ELF-1 (cell line): Measurements from ENCODE around the gene HIC1.

Experiments used
- DNase-seq: peaks from one replicate; pipeline ENCODE4 v3.0.0-alpha.2; 2016; ENCODE audit warnings: low read depth, low spot score

The HIC1 gene

DNA sequence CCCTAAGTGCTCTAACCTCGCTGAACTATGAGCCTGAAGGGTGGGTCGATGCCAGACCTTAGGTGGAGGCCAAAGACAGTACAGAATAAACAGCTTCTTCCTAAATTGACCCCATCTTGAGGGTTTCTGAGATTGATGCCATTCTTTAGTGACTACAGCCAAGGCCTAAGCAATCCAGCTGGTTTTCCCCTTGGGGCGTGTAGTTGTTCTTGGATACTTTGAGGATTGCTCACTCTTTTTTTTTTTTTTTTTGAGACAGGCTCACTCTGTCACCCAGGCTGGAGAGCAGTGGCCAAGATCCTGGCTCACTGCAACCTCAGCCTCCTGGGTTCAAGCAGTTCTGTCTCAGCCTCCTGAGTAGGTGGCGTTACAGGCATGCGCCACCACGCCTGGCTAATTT is 11.1 kb upstream of the HIC1 start:
- no peak for DNase-seq

DNA sequence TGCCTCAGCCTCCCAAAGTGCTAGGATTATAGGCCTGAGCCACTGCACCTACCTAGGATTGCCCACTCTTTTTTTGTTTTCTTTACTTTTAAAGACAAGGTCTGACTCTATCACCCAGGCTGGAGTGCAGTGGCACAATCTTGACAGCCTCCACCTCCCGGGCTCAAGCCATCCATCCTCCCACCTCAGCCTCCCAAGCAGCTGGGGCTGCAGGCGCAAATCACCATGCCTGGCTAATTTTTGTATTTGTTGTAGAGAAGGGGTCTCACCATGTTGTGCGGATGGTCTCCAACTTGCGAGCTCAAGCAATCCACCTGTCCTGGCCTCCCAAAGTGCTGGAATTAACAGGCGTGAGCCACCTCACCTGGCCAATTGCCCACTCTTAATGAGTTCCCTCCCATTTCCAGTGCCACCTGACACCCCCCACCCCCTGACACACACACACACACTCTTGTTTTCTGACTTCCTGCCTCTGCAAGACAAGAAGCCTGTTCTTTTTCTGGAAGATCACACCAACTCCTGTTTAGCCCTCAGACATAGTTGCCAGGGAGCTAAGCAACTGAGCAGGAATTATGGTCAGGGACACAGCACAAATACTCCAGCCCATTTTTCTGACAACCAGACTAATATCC is 10.5 kb upstream of the HIC1 start:
- DNase-seq = no peak

DNA sequence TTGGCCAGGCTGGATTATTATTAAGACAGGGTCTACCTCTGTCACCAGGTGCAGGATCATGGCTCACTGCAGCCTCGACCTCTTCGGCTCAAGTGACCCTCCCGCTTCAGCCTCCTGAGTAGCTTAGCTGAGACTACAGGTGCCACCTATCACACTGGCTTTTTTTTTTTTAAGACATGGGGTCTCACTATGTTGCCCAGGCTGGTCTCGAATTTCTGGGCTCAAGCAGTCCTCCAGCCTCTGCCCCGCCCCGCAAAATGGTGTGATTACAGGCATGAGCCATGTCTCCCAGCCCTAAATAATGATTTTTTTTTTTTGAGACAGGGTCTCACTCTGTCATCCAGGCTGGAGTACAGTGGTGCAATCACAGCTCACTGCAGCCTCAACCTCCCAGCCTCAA is 7.3 kb upstream of the HIC1 start:
- no peak for DNase-seq

DNA sequence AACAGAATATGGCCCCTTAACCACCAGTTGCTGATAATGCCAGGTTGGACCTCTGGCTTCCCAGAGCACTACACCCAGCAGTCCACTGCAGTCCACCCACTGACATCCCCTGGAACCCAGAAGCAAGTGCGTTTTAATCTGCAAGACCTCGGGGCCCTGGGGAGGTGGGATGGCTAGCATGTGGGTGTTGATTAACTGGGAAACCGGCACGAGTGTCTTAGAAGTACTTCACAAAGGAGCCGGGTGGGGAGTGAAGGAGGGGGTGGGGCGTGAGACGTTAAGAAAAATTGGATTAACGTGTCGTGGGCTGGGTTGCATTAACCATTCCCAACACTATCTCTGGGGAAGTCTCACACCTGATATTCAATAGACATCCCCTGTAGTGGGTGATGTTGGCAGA is 6.1 kb upstream of the HIC1 start:
- no peak for DNase-seq

DNA sequence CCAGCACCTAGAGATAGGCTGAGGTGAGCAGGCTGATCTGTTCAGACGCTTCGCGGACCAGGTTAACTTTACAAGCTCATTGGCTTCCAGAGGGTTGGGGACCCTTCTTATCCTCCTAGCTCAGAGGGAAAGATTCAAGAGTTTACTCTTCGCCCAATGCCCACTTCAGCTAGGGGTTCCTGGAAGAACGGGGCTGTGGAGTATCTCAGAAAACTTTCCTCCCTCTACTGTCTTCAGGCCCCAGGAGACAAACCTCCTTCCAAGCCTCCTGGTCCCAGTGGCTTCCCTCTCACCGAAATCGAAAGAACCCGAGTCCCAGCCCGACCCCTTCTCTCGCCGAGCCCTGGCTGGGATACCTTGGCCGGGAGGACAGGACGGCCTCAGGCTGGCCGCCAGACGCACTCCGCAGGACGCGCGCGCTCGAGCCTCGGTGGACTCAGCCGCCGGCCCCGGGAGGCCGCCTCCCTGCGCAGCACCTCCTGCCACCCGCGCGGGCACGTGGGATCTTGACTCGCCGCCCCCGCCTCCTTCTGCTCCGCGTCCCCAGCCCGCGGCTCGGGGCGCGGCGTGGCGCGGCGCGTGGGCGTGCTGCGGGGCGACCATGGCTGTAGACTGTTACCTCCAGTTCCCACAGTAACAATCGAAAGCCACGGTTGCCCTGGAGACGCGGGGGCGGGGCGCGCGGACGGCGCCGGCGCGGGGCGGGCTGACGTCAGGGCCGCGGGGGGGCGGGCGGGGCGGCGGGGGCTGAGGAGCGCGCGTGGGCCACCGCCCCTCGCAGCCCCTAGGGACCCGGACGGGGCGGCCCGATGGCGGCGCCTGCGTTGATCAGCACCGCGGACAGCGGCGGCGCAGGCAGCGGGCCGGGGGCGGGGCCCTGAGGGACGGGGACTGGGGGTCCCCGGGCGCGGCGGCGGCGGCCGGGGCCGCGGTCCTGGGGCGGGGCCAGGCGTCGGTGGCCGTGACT is 5.3 kb upstream of the HIC1 start:
- DNase-seq = peak; percentile 63

DNA sequence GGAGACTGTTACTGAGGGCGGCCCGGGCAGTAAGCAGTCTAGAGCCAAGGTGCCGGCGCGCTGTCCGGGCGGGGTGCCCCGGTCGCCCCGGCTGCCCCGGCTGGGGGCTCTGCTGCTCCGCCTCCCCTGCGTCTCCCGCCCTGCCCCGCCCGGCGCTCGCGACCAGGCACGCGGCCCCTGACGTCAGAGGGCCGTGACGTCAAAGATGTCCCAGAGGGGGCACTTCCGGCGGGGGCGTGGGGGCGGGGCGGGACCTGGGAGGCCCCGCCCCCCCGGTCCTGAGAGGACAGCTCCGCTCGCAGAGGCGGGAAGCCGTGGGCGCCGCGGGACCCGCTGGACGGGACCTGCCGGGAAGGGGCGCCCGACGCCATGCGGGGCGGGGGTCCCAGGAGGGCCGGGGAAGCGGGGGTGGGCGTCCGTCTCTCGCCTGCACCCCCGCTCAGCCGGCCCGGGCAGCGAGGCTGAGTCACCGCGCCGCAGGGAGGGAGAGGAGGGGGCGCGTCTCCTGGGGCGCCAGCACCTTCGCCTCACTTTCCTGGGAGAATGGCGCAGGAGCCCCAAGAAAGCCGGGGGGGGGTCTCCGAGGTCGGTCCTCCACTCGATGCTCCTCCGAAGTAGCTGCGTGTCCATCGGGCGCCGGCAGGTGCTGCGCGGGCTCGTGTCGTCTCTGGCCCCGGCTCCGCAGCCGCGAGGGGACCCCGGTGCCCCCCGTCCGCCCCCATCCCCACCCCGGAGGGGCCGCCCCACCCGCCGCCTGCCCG is 4.4 kb upstream of the HIC1 start:
- DNase-seq = no peak

DNA sequence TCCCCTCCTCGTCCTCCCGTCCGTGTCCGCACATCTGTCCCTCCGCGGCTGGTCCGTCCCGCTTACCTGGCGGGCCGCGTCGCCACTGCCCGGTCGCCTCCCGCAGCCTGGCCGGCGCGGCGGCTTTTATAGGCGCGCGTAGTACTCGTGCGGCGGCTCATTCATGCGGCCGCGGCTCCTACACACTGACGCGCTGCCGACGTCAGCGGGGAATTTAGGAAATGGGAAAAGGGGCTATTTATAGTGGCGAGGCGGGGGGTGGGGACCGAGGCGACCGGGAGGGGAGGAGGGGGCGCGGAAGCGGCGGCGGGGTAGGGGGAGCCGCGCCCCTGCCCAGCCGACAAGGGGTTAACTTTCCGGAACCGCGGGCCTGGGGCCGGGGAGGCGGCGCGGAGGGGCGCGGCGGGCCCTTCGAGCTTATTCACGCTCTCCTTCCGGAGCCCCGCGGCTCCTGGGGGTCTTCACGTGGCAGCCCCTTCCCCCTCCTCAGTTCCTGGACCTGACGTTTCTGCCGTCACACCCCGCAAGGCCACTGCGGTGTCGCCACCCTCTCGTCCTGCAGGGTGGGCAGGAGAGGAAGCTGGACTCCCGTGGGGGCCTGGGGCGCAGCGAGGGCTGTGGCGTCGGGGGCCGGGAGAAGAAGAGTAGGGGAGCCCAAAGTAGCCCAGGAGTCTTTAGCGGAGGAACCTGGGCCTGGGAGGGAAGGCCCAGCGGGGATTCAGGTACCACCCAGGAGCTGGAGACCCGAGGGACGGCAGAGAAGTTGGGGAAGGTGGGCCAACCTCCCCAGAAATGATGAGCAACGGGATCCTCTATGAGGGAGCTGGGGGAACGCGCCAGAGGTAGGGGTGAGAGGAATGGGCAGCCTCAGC is 3.6 kb upstream of the HIC1 start:
- DNase-seq = no peak

DNA sequence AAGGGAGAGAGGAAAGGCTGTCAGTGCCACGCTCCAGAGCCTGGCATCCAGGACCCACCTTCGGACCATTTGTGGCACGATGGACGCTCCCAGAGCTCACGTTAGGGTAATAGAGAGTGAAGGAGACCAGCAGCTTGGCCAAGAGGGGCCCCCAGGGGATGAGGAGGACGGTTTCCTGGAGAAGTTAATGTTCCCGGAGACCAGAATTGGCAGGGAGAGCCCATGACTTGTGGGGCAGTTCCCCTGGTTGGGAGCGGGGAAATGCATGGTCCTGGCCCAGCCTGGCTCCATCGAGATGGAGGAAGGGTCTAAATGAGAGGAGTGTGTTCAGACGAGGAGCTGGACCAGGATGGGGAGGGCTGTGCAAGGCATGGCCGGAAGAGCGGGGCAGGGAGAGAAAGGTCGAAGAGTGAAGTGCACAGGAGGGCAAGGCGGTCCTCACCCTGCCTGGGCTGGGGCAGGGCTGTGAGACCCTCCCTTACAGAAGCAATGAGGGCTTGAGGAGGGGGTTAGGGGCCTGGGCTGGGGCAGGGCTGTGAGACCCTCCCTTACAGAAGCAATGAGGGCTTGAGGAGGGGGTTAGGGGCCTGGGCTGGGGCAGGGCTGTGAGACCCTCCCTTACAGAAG is 2.9 kb upstream of the HIC1 start:
- no peak for DNase-seq

DNA sequence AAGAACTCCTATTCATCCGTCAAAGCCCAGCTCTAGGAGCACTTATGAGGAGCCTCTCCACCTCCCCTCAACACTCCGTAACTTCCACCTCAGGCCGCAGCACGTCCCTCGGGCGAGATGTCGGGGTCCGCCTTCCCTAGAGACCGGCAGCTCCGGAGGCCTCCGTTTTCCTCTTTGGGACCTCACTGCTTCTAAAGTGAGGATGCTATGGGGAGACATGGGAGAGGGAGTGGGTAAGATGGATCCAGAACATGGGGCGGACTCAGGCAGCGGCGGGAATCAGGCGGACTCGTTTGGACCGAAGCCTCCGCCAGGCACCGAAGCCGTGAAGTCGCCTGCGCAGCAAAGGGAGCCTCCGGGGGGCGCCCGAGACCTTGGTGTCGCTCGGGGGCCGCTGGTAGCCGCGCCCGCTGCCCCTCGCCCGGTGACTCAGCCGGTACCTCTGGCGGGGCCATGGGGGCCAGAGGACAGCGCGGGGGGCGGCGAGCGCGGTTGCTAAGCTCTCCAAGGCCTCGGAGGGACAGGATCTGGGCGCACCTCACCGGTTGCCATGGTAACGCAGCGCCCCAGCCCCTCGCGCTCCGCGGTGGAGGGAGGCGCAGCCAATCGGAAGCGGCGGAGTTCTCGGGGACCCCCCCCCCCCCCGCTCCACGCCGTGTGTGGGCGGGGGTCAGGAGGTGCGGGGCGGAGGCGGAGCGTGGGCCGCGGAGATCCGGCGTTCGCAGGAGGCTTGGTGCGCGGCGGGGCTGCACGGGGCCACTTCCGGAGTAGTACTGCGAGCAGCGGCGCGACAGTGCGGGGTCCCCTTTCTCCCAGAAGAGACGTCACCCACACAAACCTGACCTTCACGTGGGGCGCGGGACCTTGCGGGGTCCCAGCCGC is 1.3 kb upstream of the HIC1 start:
- peak; percentile 82 for DNase-seq

DNA sequence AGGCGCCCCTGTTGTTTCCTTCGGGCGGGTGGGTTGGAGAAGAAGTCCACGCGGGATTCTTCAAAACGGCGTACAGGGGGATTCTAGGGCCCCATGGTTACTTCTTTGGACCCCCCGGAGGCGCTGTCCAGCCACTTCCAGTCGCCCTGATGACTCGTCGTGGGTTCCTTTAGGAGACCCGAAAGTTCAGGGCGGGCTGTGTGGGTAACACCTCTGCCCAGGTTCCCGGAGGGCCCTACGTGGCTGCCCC is 716 bp upstream of the HIC1 start:
- DNase-seq = no peak

DNA sequence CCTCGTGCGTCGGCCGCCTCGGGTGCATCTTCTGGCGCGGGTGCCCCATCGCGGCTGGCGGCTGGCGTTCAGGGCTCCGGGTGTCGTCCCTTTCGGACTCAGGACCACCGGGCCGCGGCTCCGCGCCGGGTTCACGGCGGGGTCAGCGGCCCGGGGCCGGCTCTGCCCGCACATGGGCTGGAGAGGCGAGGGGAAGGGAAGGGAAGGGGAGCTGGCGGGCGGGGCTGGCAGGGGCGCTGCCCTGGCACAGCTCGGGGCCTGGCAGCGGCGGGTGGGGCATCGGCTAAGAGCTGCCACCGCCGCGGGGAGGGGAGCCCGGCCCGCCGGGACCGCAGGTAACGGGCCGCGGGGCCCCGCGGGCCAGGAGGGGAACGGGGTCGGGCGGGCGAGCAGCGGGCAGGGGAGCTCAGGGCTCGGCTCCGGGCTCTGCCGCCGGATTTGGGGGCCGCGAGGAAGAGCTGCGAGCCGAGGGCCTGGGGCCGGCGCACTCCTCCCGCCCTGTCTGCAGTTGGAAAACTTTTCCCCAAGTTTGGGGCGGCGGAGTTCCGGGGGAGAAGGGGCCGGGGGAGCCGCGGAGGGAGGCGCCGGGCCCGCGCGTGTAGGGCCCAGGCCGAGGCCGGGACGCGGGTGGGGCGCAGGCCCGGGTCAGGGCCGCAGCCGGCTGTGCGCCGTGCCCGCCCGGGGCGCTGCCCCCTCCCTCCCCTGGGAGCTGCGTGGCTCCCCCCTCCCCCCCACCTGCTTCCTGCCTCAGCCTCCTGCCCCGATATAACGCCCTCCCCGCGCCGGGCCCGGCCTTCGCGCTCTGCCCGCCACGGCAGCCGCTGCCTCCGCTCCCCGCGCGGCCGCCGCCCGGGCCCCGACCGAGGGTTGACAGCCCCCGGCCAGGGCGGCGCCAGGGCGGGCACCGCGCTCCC is 646 bp downstream of the HIC1 start:
- no peak for DNase-seq

DNA sequence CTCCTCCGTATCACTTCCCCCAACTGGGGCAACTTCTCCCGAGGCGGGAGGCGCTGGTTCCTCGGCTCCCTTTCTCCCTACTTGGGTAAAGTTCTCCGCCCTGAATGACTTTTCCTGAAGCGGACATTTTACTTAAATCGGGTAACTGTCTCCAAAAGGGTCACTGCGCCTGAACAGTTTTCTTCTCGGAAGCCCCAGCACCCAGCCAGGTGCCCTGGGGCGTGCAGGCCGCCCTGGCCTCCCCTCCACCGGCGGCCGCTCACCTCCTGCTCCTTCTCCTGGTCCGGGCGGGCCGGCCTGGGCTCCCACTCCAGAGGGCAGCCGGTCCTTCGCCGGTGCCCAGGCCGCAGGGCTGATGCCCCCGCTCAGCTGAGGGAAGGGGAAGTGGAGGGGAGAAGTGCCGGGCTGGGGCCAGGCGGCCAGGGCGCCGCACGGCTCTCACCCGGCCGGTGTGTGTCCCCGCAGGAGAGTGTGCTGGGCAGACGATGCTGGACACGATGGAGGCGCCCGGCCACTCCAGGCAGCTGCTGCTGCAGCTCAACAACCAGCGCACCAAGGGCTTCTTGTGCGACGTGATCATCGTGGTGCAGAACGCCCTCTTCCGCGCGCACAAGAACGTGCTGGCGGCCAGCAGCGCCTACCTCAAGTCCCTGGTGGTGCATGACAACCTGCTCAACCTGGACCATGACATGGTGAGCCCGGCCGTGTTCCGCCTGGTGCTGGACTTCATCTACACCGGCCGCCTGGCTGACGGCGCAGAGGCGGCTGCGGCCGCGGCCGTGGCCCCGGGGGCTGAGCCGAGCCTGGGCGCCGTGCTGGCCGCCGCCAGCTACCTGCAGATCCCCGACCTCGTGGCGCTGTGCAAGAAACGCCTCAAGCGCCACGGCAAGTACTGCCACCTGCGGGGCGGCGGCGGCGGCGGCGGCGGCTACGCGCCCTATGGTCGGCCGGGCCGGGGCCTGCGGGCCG is 1.6 kb downstream of the HIC1 start:
- peak; percentile 75 for DNase-seq

DNA sequence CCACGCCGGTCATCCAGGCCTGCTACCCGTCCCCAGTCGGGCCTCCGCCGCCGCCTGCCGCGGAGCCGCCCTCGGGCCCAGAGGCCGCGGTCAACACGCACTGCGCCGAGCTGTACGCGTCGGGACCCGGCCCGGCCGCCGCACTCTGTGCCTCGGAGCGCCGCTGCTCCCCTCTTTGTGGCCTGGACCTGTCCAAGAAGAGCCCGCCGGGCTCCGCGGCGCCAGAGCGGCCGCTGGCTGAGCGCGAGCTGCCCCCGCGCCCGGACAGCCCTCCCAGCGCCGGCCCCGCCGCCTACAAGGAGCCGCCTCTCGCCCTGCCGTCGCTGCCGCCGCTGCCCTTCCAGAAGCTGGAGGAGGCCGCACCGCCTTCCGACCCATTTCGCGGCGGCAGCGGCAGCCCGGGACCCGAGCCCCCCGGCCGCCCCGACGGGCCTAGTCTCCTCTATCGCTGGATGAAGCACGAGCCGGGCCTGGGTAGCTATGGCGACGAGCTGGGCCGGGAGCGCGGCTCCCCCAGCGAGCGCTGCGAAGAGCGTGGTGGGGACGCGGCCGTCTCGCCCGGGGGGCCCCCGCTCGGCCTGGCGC is 2.4 kb downstream of the HIC1 start:
- DNase-seq = no peak

DNA sequence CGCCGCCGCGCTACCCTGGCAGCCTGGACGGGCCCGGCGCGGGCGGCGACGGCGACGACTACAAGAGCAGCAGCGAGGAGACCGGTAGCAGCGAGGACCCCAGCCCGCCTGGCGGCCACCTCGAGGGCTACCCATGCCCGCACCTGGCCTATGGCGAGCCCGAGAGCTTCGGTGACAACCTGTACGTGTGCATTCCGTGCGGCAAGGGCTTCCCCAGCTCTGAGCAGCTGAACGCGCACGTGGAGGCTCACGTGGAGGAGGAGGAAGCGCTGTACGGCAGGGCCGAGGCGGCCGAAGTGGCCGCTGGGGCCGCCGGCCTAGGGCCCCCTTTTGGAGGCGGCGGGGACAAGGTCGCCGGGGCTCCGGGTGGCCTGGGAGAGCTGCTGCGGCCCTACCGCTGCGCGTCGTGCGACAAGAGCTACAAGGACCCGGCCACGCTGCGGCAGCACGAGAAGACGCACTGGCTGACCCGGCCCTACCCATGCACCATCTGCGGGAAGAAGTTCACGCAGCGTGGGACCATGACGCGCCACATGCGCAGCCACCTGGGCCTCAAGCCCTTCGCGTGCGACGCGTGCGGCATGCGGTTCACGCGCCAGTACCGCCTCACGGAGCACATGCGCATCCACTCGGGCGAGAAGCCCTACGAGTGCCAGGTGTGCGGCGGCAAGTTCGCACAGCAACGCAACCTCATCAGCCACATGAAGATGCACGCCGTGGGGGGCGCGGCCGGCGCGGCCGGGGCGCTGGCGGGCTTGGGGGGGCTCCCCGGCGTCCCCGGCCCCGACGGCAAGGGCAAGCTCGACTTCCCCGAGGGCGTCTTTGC is 3.1 kb downstream of the HIC1 start:
- peak; percentile 46 for DNase-seq

DNA sequence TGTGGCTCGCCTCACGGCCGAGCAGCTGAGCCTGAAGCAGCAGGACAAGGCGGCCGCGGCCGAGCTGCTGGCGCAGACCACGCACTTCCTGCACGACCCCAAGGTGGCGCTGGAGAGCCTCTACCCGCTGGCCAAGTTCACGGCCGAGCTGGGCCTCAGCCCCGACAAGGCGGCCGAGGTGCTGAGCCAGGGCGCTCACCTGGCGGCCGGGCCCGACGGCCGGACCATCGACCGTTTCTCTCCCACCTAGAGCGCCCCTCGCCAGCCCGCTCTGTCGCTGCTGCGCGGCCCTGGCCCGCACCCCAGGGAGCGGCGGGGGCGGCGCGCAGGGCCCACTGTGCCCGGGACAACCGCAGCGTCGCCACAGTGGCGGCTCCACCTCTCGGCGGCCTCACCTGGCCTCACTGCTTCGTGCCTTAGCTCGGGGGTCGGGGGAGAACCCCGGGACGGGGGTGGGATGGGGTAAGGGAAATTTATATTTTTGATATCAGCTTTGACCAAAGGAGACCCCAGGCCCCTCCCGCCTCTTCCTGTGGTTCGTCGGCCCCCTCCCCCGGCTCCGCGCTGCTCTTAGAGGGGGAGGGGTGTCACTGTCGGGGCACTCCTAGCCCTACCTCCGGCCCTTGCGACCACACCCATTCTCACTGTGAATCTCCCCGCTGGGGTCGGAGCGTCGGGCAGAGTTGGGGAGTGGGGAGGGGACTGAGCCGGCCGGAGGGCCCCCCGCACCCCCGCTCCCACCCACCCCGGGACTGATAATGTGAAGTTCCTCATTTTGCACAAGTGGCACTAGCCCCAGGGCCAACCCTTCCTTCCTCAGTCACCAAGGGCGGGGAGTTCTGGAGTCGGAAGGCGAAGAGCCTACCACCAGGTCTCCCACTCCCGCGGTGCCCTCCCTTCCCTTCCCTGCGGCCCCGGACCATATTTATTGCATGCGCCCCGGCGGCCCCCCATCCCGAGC is 4.0 kb downstream of the HIC1 start:
- DNase-seq = peak; percentile 84
